Right lobe of liver (tissue), 4 donors: ENCODE results near the gene SEMA4A.

Experiments
- CTCF ChIP-seq, 4 donors: fragments of 200-600 bp in 3 of 4; fragments of 450-650 bp in 1 of 4; IDR thresholded peaks; one replicate each; pipeline versions ENCODE4 v1.5.1 to v1.8.0; 2016 to 2022; ENCODE audit warnings: antibody characterized with exemption in 4 of 4, mild to moderate bottlenecking in 2 of 4
- POLR2A ChIP-seq: fragments of 450-650 bp; IDR thresholded peaks from one replicate; pipeline ENCODE4 v1.6.1; 2017; ENCODE audit warnings: antibody characterized with exemption, mild to moderate bottlenecking
- donor health status: DM: no; HTN: no; CAD: no.
- donor health status: DM: no; HTN: no; CAD: no.
- donor health status: DM: no; HTN: yes; CAD: no.

GRCh38 chr1:156136970-156137483 is 16.4 kb upstream of the SEMA4A start:
- TF ChIP-seq POLR2A (no peak), CTCF (IDR thresholded peaks at IDR 0.05) (no peak)
